ENCODE results near the gene FOXP4. TPM values are rescaled to one million over a fixed set of nuclear protein-coding genes. Genes with fewer than 3 reads are reported as not detected.

The FOXP4 gene
- total and polyA plus RNA-seq, 8 donors = 7.9 to 70.4 (median 30.7) TPM

- Histone ChIP-seq H3K27ac (peak overlapping the region; percentile 22 to 62 (median 35)), H3K4me1 (peaks cover 29 to 89% (median 71%) of the 10 kb centered on the region in 4 donors), H3K4me3 (no peak overlapping the region), H3K9me3 (no peaks in the 10 kb centered on the region), H3K36me3 (peaks cover 8 to 37% (median 26%) of the 10 kb centered on the region in 4 donors), H3K27me3 (no peaks in the 10 kb centered on the region)
- TF ChIP-seq, protein P1, sequence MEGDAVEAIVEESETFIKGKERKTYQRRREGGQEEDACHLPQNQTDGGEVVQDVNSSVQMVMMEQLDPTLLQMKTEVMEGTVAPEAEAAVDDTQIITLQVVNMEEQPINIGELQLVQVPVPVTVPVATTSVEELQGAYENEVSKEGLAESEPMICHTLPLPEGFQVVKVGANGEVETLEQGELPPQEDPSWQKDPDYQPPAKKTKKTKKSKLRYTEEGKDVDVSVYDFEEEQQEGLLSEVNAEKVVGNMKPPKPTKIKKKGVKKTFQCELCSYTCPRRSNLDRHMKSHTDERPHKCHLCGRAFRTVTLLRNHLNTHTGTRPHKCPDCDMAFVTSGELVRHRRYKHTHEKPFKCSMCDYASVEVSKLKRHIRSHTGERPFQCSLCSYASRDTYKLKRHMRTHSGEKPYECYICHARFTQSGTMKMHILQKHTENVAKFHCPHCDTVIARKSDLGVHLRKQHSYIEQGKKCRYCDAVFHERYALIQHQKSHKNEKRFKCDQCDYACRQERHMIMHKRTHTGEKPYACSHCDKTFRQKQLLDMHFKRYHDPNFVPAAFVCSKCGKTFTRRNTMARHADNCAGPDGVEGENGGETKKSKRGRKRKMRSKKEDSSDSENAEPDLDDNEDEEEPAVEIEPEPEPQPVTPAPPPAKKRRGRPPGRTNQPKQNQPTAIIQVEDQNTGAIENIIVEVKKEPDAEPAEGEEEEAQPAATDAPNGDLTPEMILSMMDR (IDR thresholded peaks at IDR 0.05) = no peak
- no peak for TF ChIP-seq POLR2AphosphoS5 (IDR thresholded peaks at IDR 0.05)
- no peak for TF ChIP-seq EP300 (IDR thresholded peaks at IDR 0.05)
- no peak for TF ChIP-seq POLR2A (IDR thresholded peaks at IDR 0.05)
- WGBS, 5 donors = 17 to 35% (median 20%) methylated on average over 9 to 10 of the region's 10 CpGs
- peak in 1 of 2 donors; percentile 74 for DNase-seq
- intact Hi-C loops (cut with DNase I; ENCODE audit: low total_unique reads) = no loop called here
Observed at GRCh38 chr6:41578217-41579087, 32.3 kb downstream of the FOXP4 start.

DNA sequence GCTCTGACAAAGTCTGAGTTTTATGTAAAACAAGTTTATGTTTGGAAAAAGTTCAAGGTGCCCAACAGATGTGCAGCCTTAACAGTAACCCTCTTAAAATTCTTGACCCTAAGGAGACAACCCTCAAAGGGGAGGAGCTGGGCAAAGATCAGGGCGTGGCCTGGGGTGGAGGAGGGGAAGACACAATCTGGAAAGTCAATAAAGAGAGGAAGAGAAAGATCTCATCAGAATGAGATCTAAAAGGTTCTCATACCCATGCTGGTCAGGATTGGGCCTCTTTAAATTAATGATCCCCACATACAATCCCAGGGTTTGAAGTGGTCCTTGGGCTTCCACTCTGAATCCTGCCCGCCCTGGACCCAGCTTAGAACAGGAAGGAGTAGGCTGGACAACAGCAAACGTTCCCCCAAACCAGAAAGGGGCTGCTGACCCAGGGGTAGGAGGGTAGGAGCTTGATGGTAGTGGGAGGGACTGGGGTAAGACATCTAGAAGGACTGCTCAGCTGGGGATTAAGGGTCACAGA lies 33.0 kb downstream of the FOXP4 start:
- 47 to 63% (median 50%) methylated on average over 3 of the region's 3 CpGs for WGBS, 5 donors
- no peaks in the 10 kb centered on the region for H3K9me3 ChIP-seq
- H3K4me1 ChIP-seq = peaks cover 31 to 94% (median 75%) of the 10 kb centered on the region in 4 donors
- no peak for TF ChIP-seq POLR2A (IDR thresholded peaks at IDR 0.05)
- no peak for TF ChIP-seq POLR2AphosphoS5 (IDR thresholded peaks at IDR 0.05)
- TF ChIP-seq, protein P1 (IDR thresholded peaks at IDR 0.05) = no peak
- TF ChIP-seq EP300 (IDR thresholded peaks at IDR 0.05) = no peak
- no peak overlapping the region for H3K4me3 ChIP-seq
- peaks cover 8 to 30% (median 22%) of the 10 kb centered on the region in 4 donors for H3K36me3 ChIP-seq
- no peak for DNase-seq
- H3K27ac ChIP-seq = peak overlapping the region in 3 of 5 donors; percentile 25 to 62 (median 59)
- no peaks in the 10 kb centered on the region for H3K27me3 ChIP-seq
- intact Hi-C loops (cut with DNase I; ENCODE audit: low total_unique reads) = no loop called here

- Histone ChIP-seq H3K27ac (peak overlapping the region in 1 of 5 donors; percentile 11), H3K4me1 (peaks cover 39 to 94% (median 78%) of the 10 kb centered on the region in 4 donors), H3K9me3 (no peaks in the 10 kb centered on the region), H3K27me3 (no peaks in the 10 kb centered on the region), H3K36me3 (peaks cover 16 to 45% (median 36%) of the 10 kb centered on the region in 4 donors), H3K4me3 (no peak overlapping the region)
- DNase-seq = no peak
- WGBS, 5 donors = 52 to 79% (median 71%) methylated on average over 7 of the region's 7 CpGs
- intact Hi-C loops (cut with DNase I; ENCODE audit: low total_unique reads) = no loop called here
- no peak for TF ChIP-seq EP300 (IDR thresholded peaks at IDR 0.05)
- TF ChIP-seq POLR2AphosphoS5 (IDR thresholded peaks at IDR 0.05) = no peak
Observed at GRCh38 chr6:41580690-41581089, 34.5 kb downstream of the FOXP4 start.

- peak in 1 of 2 donors; percentile 62 for DNase-seq
- no peak overlapping the region for H3K4me3 ChIP-seq
- intact Hi-C loops (cut with DNase I; ENCODE audit: low total_unique reads) = no loop called here
- WGBS, 5 donors = 44 to 65% (median 59%) methylated on average over 8 to 12 of the region's 12 CpGs
- H3K27ac ChIP-seq = peak overlapping the region in 3 of 5 donors; percentile 11 to 44 (median 38)
- H3K27me3 ChIP-seq = no peaks in the 10 kb centered on the region
- no peak for TF ChIP-seq EP300 (IDR thresholded peaks at IDR 0.05)
- TF ChIP-seq POLR2A (IDR thresholded peaks at IDR 0.05) = no peak
- TF ChIP-seq POLR2AphosphoS5 (IDR thresholded peaks at IDR 0.05) = no peak
- TF ChIP-seq, protein P1 (IDR thresholded peaks at IDR 0.05) = no peak
- H3K36me3 ChIP-seq = peaks cover 16 to 53% (median 43%) of the 10 kb centered on the region in 4 donors
- peaks cover 39 to 94% (median 75%) of the 10 kb centered on the region in 4 donors for H3K4me1 ChIP-seq
- H3K9me3 ChIP-seq = no peaks in the 10 kb centered on the region
Observed at GRCh38 chr6:41581381-41581991, 35.3 kb downstream of the FOXP4 start.
